Calu3 (cell line): ENCODE data around the gene SLC16A3. TPM values are rescaled to one million over a fixed set of nuclear protein-coding genes. Genes with fewer than 3 reads are reported as not detected.

Experiments used
- BruUV-seq: library from RNA; stranded (reverse); fragments of 400-500 nt; replicated peaks from 2 replicates; lab custom pipeline; 2021; lab: Mats Ljungman, UMichigan
- CTCF ChIA-PET: fragments of 300-600 bp; sonication (Branson Sonifier 250); formaldehyde crosslinking; loops from one replicate; lab custom pipeline; 2022; ENCODE audit warnings: antibody characterized with exemption; lab: Charles Lee
- DNase-seq: peaks from one replicate; pipeline ENCODE4 v3.0.0; 2022
- H3K27ac Mint-ChIP-seq: one replicate; pipeline ENCODE4 v1.8.0; 2022; ENCODE audit warnings: mixed read lengths; ENCODE audit not compliant: unreplicated experiment
- H3K27me3 Mint-ChIP-seq: one replicate; pipeline ENCODE4 v1.8.0; 2022; ENCODE audit warnings: mixed read lengths; ENCODE audit not compliant: unreplicated experiment
- H3K36me3 Mint-ChIP-seq: one replicate; pipeline ENCODE4 v1.8.0; 2022; ENCODE audit warnings: mild to moderate bottlenecking, moderate library complexity, mixed read lengths; ENCODE audit not compliant: insufficient read depth, unreplicated experiment
- H3K4me1 Mint-ChIP-seq: one replicate; pipeline ENCODE4 v1.8.0; 2022; ENCODE audit warnings: mild to moderate bottlenecking, low read depth, mixed read lengths; ENCODE audit not compliant: unreplicated experiment
- H3K4me3 Mint-ChIP-seq: one replicate; pipeline ENCODE4 v1.8.0; 2022; ENCODE audit warnings: mild to moderate bottlenecking, low read depth, moderate library complexity, mixed read lengths; ENCODE audit not compliant: unreplicated experiment
- H3K9me3 Mint-ChIP-seq: one replicate; pipeline ENCODE4 v1.8.0; 2022; ENCODE audit warnings: low read depth, mixed read lengths; ENCODE audit not compliant: unreplicated experiment
- intact Hi-C: fragments of 100-400 bp; cut with micrococcal nuclease; formaldehyde crosslinking; loops from one replicate; pipeline ENCODE4 v1.10.0; 2022; ENCODE audit not compliant: unreplicated experiment
- total RNA-seq: library from RNA; stranded (reverse); gene quantifications from 2 replicates; pipeline ENCODE4 v1.2.3, GENCODE V29; 2022
- TF ChIP-seq, protein P1 (sequence below): fragments of 200-600 bp; IDR thresholded peaks from one replicate; pipeline ENCODE4 v1.8.0; 2022; ENCODE audit warnings: antibody characterized with exemption; ENCODE audit not compliant: unreplicated experiment

Gene SLC16A3
- total RNA-seq, 1 experiment from 2014 or later: 47.2 TPM

DNA sequence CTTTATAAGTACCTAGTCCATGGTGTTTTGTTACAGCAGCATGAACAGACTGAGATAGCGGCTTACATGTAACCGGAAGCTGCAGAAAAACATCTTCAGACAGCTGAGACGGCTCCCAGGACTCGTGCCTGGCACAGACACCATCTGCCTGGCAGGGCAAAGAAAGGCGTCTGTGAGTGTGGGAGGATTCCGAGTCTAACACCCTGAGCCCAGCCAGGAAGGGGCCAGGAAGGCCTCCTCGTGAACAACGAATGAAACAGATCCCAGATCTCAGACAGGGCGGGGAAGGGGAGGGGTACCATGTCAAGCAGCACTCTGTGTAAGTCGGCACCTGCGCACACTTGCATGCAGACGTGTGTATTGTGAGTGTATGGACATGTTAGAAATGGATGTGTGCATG is 49.0 kb downstream of the SLC16A3 start:
- H3K4me3 Mint-ChIP-seq: no peak overlapping the region
- no TSS peak for BruUV-seq
- H3K36me3 Mint-ChIP-seq: peaks cover 26% of the 10 kb centered on the region
- H3K27me3 Mint-ChIP-seq: no peaks in the 10 kb centered on the region
- DNase-seq: no peak
- intact Hi-C loops: no loop called here
- no peak overlapping the region for H3K27ac Mint-ChIP-seq
- CTCF ChIA-PET: no interaction called here
- H3K4me1 Mint-ChIP-seq: peaks cover 62% of the 10 kb centered on the region
- TF ChIP-seq, protein P1, sequence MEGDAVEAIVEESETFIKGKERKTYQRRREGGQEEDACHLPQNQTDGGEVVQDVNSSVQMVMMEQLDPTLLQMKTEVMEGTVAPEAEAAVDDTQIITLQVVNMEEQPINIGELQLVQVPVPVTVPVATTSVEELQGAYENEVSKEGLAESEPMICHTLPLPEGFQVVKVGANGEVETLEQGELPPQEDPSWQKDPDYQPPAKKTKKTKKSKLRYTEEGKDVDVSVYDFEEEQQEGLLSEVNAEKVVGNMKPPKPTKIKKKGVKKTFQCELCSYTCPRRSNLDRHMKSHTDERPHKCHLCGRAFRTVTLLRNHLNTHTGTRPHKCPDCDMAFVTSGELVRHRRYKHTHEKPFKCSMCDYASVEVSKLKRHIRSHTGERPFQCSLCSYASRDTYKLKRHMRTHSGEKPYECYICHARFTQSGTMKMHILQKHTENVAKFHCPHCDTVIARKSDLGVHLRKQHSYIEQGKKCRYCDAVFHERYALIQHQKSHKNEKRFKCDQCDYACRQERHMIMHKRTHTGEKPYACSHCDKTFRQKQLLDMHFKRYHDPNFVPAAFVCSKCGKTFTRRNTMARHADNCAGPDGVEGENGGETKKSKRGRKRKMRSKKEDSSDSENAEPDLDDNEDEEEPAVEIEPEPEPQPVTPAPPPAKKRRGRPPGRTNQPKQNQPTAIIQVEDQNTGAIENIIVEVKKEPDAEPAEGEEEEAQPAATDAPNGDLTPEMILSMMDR: no peak
- H3K9me3 Mint-ChIP-seq: no peaks in the 10 kb centered on the region

DNA sequence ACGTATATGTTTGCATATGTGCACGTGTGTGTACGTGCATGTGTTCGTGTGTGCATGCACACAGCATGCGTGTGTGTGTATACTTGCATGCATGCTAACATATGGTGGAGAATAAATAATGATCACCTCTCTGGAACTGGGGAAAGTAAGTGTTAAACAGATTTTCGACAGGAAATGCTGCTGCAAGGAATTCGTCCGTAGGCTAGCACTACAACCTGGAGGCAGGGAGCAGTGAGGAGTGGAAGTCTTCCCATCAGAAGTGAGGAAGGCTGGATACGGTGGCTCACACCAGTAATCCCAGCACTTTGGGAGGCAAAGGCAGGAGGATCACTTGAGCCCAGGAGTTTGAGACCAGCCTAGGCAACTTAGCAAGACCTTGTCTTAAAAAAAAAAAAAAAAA is 49.5 kb downstream of the SLC16A3 start:
- peaks cover 67% of the 10 kb centered on the region for H3K4me1 Mint-ChIP-seq
- DNase-seq: no peak
- H3K4me3 Mint-ChIP-seq: no peak overlapping the region
- intact Hi-C loops: no loop called here
- H3K27ac Mint-ChIP-seq: no peak overlapping the region
- CTCF ChIA-PET: no interaction called here
- TF ChIP-seq, protein P1: no peak
- no peaks in the 10 kb centered on the region for H3K9me3 Mint-ChIP-seq
- H3K36me3 Mint-ChIP-seq: peaks cover 21% of the 10 kb centered on the region
- BruUV-seq: no TSS peak
- H3K27me3 Mint-ChIP-seq: no peaks in the 10 kb centered on the region

DNA sequence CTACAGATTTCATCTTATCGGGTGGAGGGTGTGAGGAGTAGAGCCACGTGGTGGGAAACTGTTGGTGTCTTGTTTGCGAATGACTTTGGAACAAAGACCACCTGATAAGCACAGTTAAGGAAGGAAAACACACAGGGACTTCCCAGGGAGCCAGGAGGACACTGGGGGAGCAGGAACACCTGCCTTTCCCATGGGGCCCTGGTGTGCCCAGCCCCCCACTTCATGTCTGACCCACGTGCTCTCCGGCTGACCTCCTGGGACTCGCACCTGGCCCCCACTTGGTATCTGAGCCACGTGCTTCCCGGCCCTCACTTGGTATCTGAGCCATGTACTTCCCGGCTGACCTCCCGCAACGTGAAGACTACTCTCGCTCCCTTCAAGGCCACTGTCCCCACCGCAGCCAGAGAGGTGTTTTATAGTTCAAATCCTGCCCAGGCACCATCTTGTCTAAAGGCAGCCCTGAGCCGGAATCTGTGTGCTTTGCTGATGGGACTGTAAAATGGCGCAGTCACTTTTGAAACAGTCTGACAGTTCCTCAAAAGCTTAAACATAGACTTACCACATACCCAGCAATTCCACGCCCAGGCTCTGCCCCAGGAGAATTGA is 50.0 kb downstream of the SLC16A3 start:
- peaks cover 73% of the 10 kb centered on the region for H3K4me1 Mint-ChIP-seq
- H3K27ac Mint-ChIP-seq: no peak overlapping the region
- TF ChIP-seq, protein P1: no peak
- H3K27me3 Mint-ChIP-seq: no peaks in the 10 kb centered on the region
- H3K9me3 Mint-ChIP-seq: no peaks in the 10 kb centered on the region
- peaks cover 16% of the 10 kb centered on the region for H3K36me3 Mint-ChIP-seq
- no peak overlapping the region for H3K4me3 Mint-ChIP-seq
- no peak for DNase-seq
- CTCF ChIA-PET: interaction anchor here (0.7 kb wide), 2 partner anchors 15 to 47 kb away, joined by 5 to 6 read pairs; no protein-coding TSS in a partner anchor
- intact Hi-C loops: no loop called here
- no TSS peak for BruUV-seq

DNA sequence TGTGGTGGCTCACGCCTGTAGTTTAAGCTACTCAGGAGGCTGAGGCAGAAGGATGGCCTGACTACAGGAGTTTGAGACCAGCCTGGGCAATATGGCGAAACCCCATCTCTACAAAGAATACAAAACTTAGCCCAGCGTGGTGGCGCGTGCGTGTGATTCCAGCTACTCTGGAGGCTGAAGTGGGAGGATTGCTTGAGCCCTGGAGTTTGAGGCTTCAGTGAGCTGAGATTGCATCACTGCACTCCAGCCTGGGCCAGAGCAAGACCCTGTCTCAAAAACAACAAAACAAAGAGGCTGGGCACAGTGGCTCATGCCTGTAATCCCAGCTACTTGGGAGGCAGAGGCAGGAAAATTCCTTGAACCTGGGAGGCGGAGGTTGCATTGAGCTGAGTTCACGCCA is 51.7 kb downstream of the SLC16A3 start:
- Mint-ChIP-seq H3K27ac (no peak overlapping the region), H3K4me1 (peaks cover 66% of the 10 kb centered on the region), H3K4me3 (no peak overlapping the region), H3K9me3 (no peaks in the 10 kb centered on the region), H3K27me3 (no peaks in the 10 kb centered on the region), H3K36me3 (peaks cover 12% of the 10 kb centered on the region)
- TF ChIP-seq, protein P1: no peak
- CTCF ChIA-PET: no interaction called here
- no peak for DNase-seq
- intact Hi-C loops: no loop called here
- no TSS peak for BruUV-seq
